Adipocyte (in vitro differentiated cells): ENCODE data around the gene AGAP2.
"Not testable (repeated sequence)": the region's sequence is repeated elsewhere in the genome, so short reads cannot be mapped to it uniquely, and the experiment has no call there.

ENCODE experiments used
- DNase-seq: peaks from one replicate; pipeline ENCODE4 v3.0.0-alpha.2; 2015; ENCODE audit warnings: low read depth
- H3K27me3 ChIP-seq: replicated peaks from 2 replicates; pipeline ENCODE4 v1.7.0; 2013; ENCODE audit warnings: mild to moderate bottlenecking, low read length, moderate library complexity; ENCODE audit not compliant: control insufficient read depth, insufficient read depth
- H3K36me3 ChIP-seq: 2 replicates; pipeline ENCODE4 v1.7.0; 2013; ENCODE audit warnings: low read length, mild to moderate bottlenecking, moderate library complexity; ENCODE audit not compliant: control insufficient read depth, insufficient read depth, severe bottlenecking
- H3K4me1 ChIP-seq: 2 replicates; pipeline ENCODE4 v1.7.0; 2013; ENCODE audit warnings: mild to moderate bottlenecking, low read length, moderate library complexity; ENCODE audit not compliant: control insufficient read depth, insufficient read depth
- H3K4me3 ChIP-seq: 2 replicates; pipeline ENCODE4 v1.7.0; 2013; ENCODE audit warnings: mild to moderate bottlenecking, low read length, moderate library complexity
- H3K9ac ChIP-seq: 2 replicates; pipeline ENCODE4 v1.7.0; 2013; ENCODE audit warnings: mild to moderate bottlenecking, low read length, moderate library complexity
- H3K9me3 ChIP-seq: 2 replicates; pipeline ENCODE4 v1.7.0; 2013; ENCODE audit warnings: mild to moderate bottlenecking, low read length, moderate library complexity; ENCODE audit not compliant: control insufficient read depth

AGAP2 gene

DNA sequence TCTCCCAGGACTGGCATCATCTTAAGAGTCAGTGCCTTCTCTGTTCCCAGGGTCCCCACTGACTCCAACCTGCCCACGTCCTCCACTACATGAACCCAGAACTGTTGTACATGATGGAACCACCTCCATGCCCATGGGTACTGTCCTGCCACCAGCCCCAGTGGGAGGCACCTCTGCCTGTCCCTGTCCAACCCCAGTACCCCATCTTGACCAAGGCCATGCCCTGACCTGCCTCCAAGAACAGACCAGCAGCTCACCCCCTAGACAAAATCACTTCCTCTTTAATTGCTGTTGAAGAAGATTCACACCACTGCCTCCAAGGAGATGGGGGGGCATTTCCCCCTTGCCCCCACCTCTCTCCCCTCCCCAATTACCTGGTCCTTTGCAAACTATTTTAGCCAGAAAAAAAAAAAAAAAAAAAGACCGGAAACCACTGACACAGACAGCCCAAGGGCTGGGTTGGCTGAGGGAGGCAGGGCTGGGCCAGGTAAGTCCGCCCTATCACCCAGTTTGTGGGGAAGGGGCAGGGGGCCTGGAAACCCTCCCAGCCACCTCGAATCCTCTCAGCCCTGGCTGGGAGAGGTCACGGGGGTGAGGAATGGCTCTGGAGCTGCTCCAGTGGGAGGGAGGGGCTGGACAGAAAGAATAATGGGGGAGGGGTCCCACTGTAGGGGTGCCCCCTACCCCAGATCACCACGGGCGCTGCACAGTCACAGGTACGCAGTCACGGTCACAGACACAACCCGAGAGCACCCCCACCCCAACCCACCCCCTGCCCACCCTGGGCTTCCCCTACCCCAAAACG lies 13.4 kb downstream of the AGAP2 start:
- Histone ChIP-seq H3K9me3 (no peaks in the 10 kb centered on the region), H3K9ac (no peak overlapping the region), H3K4me3 (no peak overlapping the region), H3K36me3 (peaks cover 17% of the 10 kb centered on the region), H3K27me3 (no peaks in the 10 kb centered on the region), H3K4me1 (peaks cover 6% of the 10 kb centered on the region)
- no peak for DNase-seq

DNA sequence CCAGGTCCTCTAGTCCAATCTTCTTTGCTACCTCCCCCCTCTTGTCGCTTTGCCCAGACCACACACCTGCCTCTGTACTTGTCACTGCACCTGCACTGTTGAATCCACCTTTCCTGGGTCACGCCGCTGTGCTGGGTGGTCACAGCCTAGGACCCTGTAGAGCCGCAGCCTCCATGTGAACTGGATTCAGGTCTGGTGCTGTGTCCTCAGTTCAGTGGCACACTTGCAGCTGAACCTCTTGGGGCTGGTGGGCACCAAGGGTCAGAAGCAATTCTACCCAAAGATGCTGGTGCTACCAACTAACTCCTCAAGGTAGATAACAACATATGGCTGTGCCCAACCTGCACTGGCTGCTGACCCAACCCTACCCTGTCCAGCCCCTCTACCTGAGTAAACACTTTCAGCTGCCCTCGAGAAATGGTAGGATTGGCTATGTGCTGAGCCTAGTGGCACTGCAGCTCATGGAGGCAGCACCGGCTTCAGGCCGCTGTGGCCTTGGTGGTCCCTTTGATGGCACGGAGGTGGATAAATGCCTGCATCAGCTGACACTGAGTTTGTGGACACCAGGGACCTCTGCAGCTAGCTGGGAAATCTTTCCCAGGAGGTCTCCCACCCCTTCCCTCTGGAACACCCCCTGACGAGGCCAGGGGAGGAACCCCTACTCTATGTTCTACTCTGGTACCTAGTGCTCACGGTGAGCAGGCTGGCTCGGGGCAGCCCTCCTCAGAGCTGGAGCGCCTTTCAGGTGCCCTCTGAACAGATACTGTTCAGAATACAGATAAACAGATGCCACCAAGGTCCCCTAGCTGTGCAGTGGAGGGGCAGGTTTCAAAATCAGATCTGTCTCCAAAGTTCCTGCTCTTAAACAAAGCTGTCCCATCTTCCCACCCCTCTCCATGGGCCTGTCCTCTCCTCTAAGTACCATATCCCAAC lies 14.3 kb downstream of the AGAP2 start:
- peaks cover 6% of the 10 kb centered on the region for H3K4me1 ChIP-seq
- H3K27me3 ChIP-seq: no peaks in the 10 kb centered on the region

DNA sequence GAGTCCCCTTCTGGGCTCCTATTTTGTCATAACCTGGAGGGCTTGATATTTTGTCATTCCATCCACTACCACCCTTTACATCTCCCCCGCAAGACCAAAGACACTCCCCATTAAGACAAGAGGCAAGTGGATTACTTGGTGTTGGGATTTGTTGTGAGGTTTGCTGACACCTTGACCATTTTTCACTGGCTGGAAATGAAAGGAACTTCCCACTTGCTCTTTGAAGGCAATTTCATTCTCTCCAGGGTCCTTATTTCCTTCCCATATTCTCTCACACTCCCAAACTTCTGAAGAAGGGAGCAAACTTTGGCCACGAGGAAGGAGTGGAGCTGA lies 14.9 kb downstream of the AGAP2 start:
- no peak for DNase-seq
- Histone ChIP-seq H3K9me3 (no peaks in the 10 kb centered on the region), H3K4me3 (no peak overlapping the region), H3K9ac (no peak overlapping the region), H3K27me3 (no peaks in the 10 kb centered on the region), H3K36me3 (peaks cover 32% of the 10 kb centered on the region), H3K4me1 (peaks cover 6% of the 10 kb centered on the region)

More for the DNA sequence above, 14.3 kb downstream of the AGAP2 start:
- Histone ChIP-seq H3K9me3 (no peaks in the 10 kb centered on the region), H3K9ac (no peak overlapping the region), H3K4me3 (no peak overlapping the region), H3K36me3 (peaks cover 25% of the 10 kb centered on the region)
- no peak for DNase-seq

DNA sequence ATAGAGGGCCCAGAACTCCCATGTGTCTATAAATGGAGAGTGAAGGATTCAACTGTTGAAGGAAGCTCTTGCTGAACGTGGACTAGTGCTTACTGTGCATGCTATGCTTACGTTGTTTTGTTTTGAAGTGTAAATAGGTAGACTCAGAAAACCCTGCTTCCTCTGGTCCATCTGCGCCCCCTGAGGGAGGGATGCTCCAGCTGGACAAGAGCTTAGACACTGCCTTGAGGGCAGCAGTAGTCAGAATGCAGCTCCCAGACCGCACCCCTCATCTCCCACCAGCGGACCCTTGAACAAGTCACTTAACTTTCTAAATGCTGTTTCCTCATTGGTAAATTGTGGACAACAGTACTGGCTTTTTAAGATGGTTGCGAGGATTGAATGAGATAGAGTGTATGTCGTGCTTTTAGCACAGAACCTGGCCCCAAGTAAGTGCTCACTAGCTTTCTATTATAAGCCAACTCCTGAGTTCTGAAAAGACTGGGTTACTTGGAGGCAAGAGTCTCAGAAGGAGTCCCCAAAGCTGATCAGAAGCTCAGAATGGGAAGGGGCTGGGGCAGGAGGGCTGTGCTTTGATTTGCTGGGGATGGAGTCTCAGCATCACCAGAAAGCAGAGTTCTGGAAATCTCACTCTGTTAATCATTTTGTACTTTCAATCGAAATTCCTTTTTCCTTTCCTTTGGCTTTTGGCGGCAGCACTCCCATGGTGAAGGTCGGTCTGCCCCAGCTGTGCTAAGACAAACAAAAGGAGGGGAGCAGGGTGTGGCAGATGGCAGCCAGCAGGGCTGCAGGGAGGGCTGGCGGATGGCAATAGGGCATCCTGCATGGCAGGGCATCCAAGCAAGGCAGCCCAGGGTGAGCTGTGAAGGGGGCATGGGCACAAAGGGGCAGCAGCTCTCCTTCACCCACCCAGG lies 15.6 kb downstream of the AGAP2 start:
- Histone ChIP-seq H3K9me3 (no peaks in the 10 kb centered on the region), H3K4me1 (peaks cover 6% of the 10 kb centered on the region), H3K4me3 (no peak overlapping the region), H3K9ac (no peak overlapping the region), H3K36me3 (peaks cover 38% of the 10 kb centered on the region), H3K27me3 (no peaks in the 10 kb centered on the region)
- DNase-seq: no peak

DNA sequence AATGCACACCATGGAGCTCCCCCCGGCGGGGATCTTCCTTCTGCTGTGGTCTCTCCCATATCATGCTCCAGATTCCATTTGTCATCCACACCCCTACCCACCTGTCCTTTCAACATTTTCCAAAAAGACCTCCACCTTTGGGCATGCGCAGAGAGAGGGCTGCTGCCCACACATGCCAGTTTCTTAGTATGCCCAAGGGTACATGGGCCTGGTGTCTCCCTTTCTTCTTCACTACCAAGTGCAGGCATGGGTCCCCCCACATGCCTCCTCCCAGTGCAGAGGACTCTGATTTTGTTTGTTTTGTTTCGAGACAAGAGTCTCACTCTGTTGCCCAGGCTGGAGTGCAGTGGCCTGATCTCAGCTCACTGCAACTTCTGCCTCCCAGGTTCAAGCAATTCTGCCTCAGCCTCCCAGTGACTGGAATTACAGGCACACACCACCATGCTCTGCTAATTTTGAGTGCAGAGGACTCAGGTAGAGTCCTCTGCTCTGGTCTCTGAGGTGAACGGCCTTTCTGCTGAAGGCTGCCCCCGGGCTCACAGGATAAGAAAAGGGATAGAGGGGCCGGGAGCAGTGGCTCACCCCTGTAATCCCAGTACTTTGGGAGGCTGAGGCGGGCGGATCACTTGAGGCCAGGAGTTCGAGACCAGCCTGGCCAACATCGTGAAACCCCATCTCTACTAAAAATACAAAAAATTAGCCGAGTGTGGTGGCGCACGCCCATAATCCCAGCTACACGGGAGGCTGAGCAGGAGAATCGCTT lies 16.5 kb downstream of the AGAP2 start:
- not testable (repeated sequence) for H3K9me3 ChIP-seq, DNase-seq, H3K27me3 ChIP-seq, H3K9ac ChIP-seq, H3K4me1 ChIP-seq, H3K4me3 ChIP-seq
- peaks cover 45% of the 10 kb centered on the region for H3K36me3 ChIP-seq

DNA sequence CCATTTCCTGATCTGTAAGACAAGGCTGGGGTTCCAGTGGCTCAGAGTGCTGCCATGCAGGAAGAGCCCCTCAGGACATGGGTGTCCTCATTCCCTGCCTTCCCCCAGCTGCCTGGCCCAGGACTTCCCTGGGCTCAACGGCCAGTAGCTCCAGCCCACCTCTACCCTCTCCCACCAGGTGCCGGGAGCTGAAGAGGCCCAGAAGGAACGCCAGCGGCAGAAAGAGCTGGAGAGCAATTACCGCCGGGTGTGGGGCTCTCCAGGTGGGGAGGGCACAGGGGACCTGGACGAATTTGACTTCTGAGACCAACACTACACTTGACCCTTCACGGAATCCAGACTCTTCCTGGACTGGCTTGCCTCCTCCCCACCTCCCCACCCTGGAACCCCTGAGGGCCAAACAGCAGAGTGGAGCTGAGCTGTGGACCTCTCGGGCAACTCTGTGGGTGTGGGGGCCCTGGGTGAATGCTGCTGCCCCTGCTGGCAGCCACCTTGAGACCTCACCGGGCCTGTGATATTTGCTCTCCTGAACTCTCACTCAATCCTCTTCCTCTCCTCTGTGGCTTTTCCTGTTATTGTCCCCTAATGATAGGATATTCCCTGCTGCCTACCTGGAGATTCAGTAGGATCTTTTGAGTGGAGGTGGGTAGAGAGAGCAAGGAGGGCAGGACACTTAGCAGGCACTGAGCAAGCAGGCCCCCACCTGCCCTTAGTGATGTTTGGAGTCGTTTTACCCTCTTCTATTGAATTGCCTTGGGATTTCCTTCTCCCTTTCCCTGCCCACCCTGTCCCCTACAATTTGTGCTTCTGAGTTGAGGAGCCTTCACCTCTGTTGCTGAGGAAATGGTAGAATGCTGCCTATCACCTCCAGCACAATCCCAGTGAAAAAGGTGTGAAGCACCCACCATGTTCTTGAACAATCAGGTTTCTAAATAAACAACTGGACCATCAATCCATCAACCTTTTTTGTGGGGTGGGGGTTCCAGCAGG lies 17.6 kb downstream of the AGAP2 start:
- no peak for DNase-seq
- no peak overlapping the region for H3K4me3 ChIP-seq
- no peaks in the 10 kb centered on the region for H3K9me3 ChIP-seq

DNA sequence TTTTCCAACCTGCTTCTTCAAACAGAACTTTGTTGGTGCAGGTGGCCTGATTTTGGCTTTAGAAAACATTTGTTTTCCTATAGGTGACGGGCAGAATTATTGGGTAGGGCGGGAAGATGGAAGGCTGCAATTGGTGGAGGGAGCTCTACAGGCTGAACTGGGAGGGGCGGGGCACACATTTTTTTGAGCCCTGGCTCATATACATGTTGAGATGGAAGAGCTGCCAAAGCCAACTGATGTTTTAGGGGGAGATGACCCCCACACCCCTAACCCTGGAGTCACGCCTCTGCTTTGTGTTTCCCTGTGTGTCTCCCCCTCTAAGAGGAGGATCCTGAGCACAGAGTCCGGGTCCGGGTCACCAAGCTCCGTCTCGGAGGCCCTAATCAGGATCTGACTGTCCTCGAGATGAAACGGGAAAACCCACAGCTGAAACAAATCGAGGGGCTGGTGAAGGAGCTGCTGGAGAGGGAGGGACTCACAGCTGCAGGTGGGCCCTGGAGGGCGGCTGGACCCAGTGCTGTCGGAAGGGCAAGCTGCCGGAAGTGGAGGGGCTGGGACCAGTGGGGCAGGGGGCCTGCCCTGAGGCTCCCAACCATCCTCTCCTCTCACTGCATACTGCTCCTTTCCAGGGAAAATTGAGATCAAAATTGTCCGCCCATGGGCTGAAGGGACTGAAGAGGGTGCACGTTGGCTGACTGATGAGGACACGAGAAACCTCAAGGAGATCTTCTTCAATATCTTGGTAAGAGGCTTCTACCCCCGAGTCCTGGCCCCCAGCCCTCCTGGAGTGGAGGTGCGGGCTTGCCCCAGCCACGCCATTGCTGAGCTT lies 18.6 kb downstream of the AGAP2 start:
- Histone ChIP-seq H3K4me3 (no peak overlapping the region), H3K27me3 (no peaks in the 10 kb centered on the region), H3K4me1 (no peaks in the 10 kb centered on the region), H3K9ac (no peak overlapping the region), H3K36me3 (peaks cover 63% of the 10 kb centered on the region), H3K9me3 (no peaks in the 10 kb centered on the region)
- no peak for DNase-seq

More for the DNA sequence above, 17.6 kb downstream of the AGAP2 start:
- H3K4me1 ChIP-seq: peaks cover 2% of the 10 kb centered on the region
- H3K27me3 ChIP-seq: no peaks in the 10 kb centered on the region
- no peak overlapping the region for H3K9ac ChIP-seq
- H3K36me3 ChIP-seq: peaks cover 56% of the 10 kb centered on the region

DNA sequence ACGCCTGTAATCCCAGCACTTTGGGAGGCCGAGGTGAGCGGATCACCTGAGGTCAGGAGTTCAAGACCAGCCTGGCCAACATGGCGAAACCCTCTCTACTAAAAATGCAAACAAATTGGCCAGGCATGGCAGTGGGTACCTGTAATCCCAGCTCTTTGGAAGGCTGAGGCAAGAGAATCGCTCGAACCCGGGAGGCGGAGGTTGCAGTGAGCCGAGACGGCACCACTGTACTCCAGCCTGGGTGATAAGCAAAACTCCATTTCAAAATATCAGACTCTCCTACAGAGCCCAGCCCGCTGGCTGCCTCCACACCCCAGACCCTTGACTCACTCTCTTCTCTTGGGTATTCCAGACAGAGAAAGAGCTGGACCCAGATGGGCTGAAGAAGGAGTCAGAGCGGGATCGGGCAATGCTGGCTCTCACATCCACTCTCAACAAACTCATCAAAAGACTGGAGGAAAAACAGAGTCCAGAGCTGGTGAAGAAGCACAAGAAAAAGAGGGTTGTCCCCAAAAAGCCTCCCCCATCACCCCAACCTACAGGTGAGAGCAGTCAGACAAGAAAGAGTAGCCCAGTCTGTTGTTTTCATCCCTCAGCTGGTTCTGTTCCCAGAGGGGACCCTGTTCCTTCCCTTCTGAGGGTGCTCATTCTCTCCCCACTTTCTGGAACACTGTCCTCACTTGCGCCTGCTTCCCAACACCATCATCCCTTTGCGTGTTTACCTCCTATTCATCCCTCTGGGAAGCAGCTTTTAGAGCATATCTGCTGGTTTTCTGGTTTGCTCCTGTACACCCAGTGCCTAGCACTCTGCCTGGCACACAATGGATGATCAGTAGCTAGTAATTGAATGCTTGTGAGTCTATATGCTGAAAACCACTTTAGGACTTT lies 19.7 kb downstream of the AGAP2 start:
- H3K36me3 ChIP-seq: peaks cover 63% of the 10 kb centered on the region

More for the DNA sequence above, 19.7 kb downstream of the AGAP2 start:
- Histone ChIP-seq H3K9me3 (no peaks in the 10 kb centered on the region), H3K4me1 (no peaks in the 10 kb centered on the region), H3K4me3 (no peak overlapping the region), H3K9ac (no peak overlapping the region), H3K27me3 (no peaks in the 10 kb centered on the region)
- DNase-seq: no peak
